ENCODE results near the gene ADAM33. TPM values are rescaled to one million over a fixed set of nuclear protein-coding genes. Genes with fewer than 3 reads are reported as not detected.

ADAM33 gene
- total RNA-seq, 3 donors from 2014 or later: 6.4 to 86.6 (median 9.7) TPM

DNA sequence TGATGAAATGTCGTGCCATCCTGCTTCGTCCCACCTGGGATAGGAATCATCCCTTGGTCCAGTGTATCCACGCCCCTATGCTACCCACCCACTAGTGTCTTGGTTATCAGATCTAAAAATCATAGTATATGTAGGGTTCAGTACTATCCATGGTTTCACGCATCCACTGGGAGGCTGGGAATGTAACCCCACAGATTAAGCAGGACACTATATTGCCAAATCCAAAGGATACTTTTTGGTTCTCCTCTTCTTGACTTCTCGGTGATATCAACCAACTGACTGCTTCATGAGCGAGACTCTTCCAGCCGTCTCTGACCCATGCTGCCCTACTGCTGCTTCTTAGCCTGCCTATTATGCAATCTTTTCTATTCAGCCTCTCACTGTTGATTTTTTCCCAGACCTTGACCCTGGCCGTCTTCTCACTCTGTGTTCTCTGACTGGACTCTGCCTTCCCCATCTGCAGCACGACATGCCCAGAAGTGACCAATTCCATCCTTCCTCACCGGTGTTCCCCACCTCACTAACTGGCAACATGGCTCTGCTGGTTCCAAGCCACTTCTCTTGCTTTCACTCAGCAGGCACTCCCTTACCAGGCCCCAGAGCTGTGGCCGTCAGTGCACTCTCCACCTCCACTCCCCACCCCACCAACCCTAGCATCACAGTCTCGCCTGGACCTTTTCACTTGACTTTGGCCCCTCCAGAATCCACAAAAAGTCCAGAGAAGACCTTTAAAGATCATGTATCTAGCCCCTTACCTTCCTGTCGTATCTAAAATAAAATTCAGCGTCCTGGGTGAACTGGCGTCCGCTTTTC is 53.1 kb downstream of the ADAM33 start:
- no peaks in the 10 kb centered on the region for H3K36me3 ChIP-seq (ENCODE audit: low read depth)
- TF ChIP-seq CTCF (IDR thresholded peaks at IDR 0.05): no peak
- intact Hi-C loops (cut with DNase I, micrococcal nuclease): no loop called here
- H3K4me3 ChIP-seq: no peak overlapping the region
- ATAC-seq (no peak), DNase-seq (no peak)
- no peaks in the 10 kb centered on the region for H3K9me3 ChIP-seq
- no peaks in the 10 kb centered on the region for H3K4me1 ChIP-seq (ENCODE audit: low read depth)

DNA sequence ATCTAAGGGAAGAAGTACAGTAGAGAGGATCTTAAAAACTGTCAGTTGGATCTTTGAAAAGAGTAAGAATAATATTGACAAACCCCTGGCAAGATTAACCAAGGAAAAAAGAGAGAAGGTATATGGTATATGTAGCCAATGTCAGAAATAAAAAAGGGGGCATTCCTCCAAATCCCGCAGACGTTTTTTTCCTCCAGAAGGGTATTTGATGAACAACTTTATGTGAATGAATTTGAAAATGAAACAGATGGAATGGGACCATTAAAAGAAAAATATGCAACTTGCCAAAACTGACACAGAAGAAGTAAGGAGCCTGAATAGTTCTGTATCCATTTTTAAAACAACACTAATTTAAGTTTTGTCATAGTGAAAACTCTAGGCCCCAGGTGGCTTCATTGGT is 54.3 kb downstream of the ADAM33 start:
- no peak for TF ChIP-seq CTCF (IDR thresholded peaks at IDR 0.05)
- Histone ChIP-seq H3K9me3 (no peaks in the 10 kb centered on the region), H3K4me3 (no peak overlapping the region), H3K36me3 (ENCODE audit: low read depth) (no peaks in the 10 kb centered on the region), H3K4me1 (ENCODE audit: low read depth) (no peaks in the 10 kb centered on the region)
- DNase-seq (no peak), ATAC-seq (no peak)
- intact Hi-C loops (cut with DNase I, micrococcal nuclease): no loop called here

- Histone ChIP-seq H3K4me3 (no peak overlapping the region), H3K9me3 (no peaks in the 10 kb centered on the region), H3K36me3 (ENCODE audit: low read depth) (no peaks in the 10 kb centered on the region), H3K4me1 (ENCODE audit: low read depth) (no peaks in the 10 kb centered on the region)
- no peak for DNase-seq
- no peak for ATAC-seq
- intact Hi-C loops (cut with DNase I, micrococcal nuclease): no loop called here
- no peak for TF ChIP-seq CTCF (IDR thresholded peaks at IDR 0.05)
These were observed 59.4 kb downstream of the ADAM33 start for GRCh38 chr20:3622406-3622805.

DNA sequence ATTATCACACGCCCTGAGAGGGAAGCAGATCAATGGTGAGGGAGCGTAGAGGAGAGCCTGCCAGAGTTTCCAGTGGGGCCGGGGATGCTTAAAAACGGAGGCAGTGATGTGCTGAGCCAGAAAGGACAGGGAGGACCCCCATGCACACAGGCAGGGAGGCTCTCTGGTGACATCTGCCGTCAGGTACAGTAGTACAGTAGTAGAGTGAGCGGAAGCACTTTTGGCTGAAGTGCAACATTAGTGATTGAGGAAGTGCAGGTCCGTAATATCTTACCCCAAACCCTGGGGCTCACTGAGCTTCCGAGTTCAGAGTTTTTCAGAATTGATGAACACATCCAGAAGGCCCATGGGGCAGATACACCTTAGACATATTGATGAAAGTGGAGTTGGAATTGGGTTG is 60.7 kb downstream of the ADAM33 start:
- H3K36me3 ChIP-seq (ENCODE audit: low read depth): no peaks in the 10 kb centered on the region
- no peak for DNase-seq

More for the DNA sequence above, 60.7 kb downstream of the ADAM33 start:
- Histone ChIP-seq H3K4me1 (ENCODE audit: low read depth) (no peaks in the 10 kb centered on the region), H3K9me3 (no peaks in the 10 kb centered on the region), H3K4me3 (no peak overlapping the region)
- intact Hi-C loops (cut with DNase I, micrococcal nuclease): no loop called here
- no peak for ATAC-seq
- no peak for TF ChIP-seq CTCF (IDR thresholded peaks at IDR 0.05)

Other genes starting within 250 kb of the ADAM33 start
- 10 to 100 TPM; 22.1 to 28.2 (median 23.7) TPM for gene ATRN, start 211.0 kb downstream of the ADAM33 start, total RNA-seq
- not detected for gene GFRA4, start 18.6 kb downstream of the ADAM33 start, total RNA-seq
- gene SIGLEC1, start 30.6 kb upstream of the ADAM33 start, total RNA-seq: 10 to 100 TPM in 2 of 3 donors, 1 to 10 TPM in 1; 3.3 to 21.7 (median 12.2) TPM
- 1 to 10 TPM; 1.2 to 5.9 (median 3.4) TPM for gene HSPA12B, start 50.7 kb upstream of the ADAM33 start, total RNA-seq
- gene ADISSP, start 85.7 kb upstream of the ADAM33 start, total RNA-seq: 10 to 100 TPM; 14.5 to 69.6 (median 26.5) TPM
- under 1 TPM in 1 of 3 donors, not detected in 2; 0.19 TPM for gene SPEF1, start 99.4 kb upstream of the ADAM33 start, total RNA-seq
- 100 to 1,000 TPM in 1 of 3 donors, 10 to 100 TPM in 2; 71.7 to 114 (median 75.0) TPM for gene CENPB, start 104.7 kb upstream of the ADAM33 start, total RNA-seq
- gene CDC25B, start 114.3 kb upstream of the ADAM33 start, total RNA-seq: 10 to 100 TPM; 12.2 to 52.0 (median 38.4) TPM
- gene AP5S1, start 138.5 kb upstream of the ADAM33 start, total RNA-seq: 10 to 100 TPM; 13.0 to 18.6 (median 13.9) TPM
- 10 to 100 TPM; 60.7 to 79.5 (median 72.3) TPM for gene MAVS, start 164.8 kb upstream of the ADAM33 start, total RNA-seq
- 10 to 100 TPM; 27.6 to 42.3 (median 29.6) TPM for gene PANK2, start 207.4 kb upstream of the ADAM33 start, total RNA-seq